Mesendoderm (in vitro differentiated cells): ENCODE measurements around the gene DUS4L.

Experiments used
- DNase-seq: peaks from one replicate; pipeline ENCODE4 v3.0.0; 2013
- H2AK5ac ChIP-seq: 2 replicates; pipeline ENCODE4 v1.6.1; 2013; ENCODE audit warnings: low read length, inconsistent platforms
- H2BK120ac ChIP-seq: 2 replicates; pipeline ENCODE4 v1.6.1; 2013; ENCODE audit warnings: low read depth, mild to moderate bottlenecking, low read length, moderate library complexity, mixed read lengths
- H2BK15ac ChIP-seq: replicated peaks from 2 replicates; pipeline ENCODE4 v1.6.1; 2013; ENCODE audit warnings: low read depth, mild to moderate bottlenecking, moderate library complexity
- H2BK5ac ChIP-seq: 2 replicates; pipeline ENCODE4 v1.6.1; 2013; ENCODE audit warnings: low read length, inconsistent platforms
- H3K18ac ChIP-seq: 2 replicates; pipeline ENCODE4 v1.6.1; 2013; ENCODE audit warnings: mild to moderate bottlenecking, low read length, mixed read lengths
- H3K23ac ChIP-seq: one replicate; pipeline ENCODE4 v1.6.1; 2013; ENCODE audit warnings: low read length
- H3K27ac ChIP-seq: 2 replicates; pipeline ENCODE4 v1.5.1; 2013; ENCODE audit warnings: low read depth, mild to moderate bottlenecking, inconsistent platforms, low read length, moderate library complexity
- H3K27me3 ChIP-seq: 2 replicates; pipeline ENCODE4 v1.6.1; 2013; ENCODE audit warnings: low read length, control low read depth, mild to moderate bottlenecking, inconsistent platforms; ENCODE audit not compliant: insufficient read depth, poor library complexity
- H3K36me3 ChIP-seq: 2 replicates; pipeline ENCODE4 v1.6.1; 2013; ENCODE audit warnings: low read length, inconsistent platforms; ENCODE audit not compliant: control insufficient read depth, insufficient read depth
- H3K4ac ChIP-seq: one replicate; pipeline ENCODE4 v1.6.1; 2013; ENCODE audit warnings: low read depth, mild to moderate bottlenecking, low read length, moderate library complexity
- H3K4me1 ChIP-seq: 2 replicates; pipeline ENCODE4 v1.6.1; 2013; ENCODE audit warnings: low read depth, low read length, inconsistent platforms; ENCODE audit not compliant: control insufficient read depth
- H3K4me2 ChIP-seq: 2 replicates; pipeline ENCODE4 v1.6.1; 2013; ENCODE audit warnings: low read length
- H3K4me3 ChIP-seq: 2 replicates; pipeline ENCODE4 v1.5.1; 2013; ENCODE audit warnings: mild to moderate bottlenecking, low read length
- H3K56ac ChIP-seq: one replicate; pipeline ENCODE4 v1.6.1; 2013; ENCODE audit warnings: low read length
- H3K79me1 ChIP-seq: 2 replicates; pipeline ENCODE4 v1.6.1; 2013; ENCODE audit warnings: low read length, inconsistent platforms
- H3K79me2 ChIP-seq: 2 replicates; pipeline ENCODE4 v1.6.1; 2013; ENCODE audit warnings: mild to moderate bottlenecking, low read length; ENCODE audit not compliant: control insufficient read depth, insufficient read depth
- H3K9ac ChIP-seq: 2 replicates; pipeline ENCODE4 v1.6.1; 2013; ENCODE audit warnings: low read length, inconsistent platforms
- H4K5ac ChIP-seq: one replicate; pipeline ENCODE4 v1.6.1; 2013; ENCODE audit warnings: low read length
- H4K8ac ChIP-seq: one replicate; pipeline ENCODE4 v1.6.1; 2013; ENCODE audit warnings: low read depth, mild to moderate bottlenecking, control low read depth, low read length, moderate library complexity
- WGBS: extraction: QIAGEN DNeasy Blood & Tissue Kit; methylation state at CpG from one replicate; pipeline ENCODE4 v1.1.7; 2013; ENCODE audit warnings: low lambda C conversion rate, missing lambda C conversion rate; ENCODE audit not compliant: insufficient coverage; ENCODE audit errors: extremely low coverage; 5-methylcytosine and 5-hydroxymethylcytosine counted together

Gene DUS4L

GRCh38 chr7:107581387-107582013 lies 17.7 kb downstream of the DUS4L start:
- Histone ChIP-seq H3K27ac (no peak overlapping the region), H3K4me2 (no peak overlapping the region), H3K79me1 (no peaks in the 10 kb centered on the region), H4K8ac (no peak overlapping the region), H3K18ac (no peak overlapping the region), H3K9ac (no peak overlapping the region), H3K4ac (no peak overlapping the region), H3K56ac (no peak overlapping the region), H3K79me2 (no peaks in the 10 kb centered on the region), H2AK5ac (no peak overlapping the region), H4K5ac (no peak overlapping the region), H3K23ac (no peak overlapping the region), H2BK5ac (no peak overlapping the region), H3K4me3 (no peak overlapping the region), H2BK15ac (no peak overlapping the region), H2BK120ac (no peak overlapping the region), H3K27me3 (no peaks in the 10 kb centered on the region), H3K36me3 (no peaks in the 10 kb centered on the region), H3K4me1 (no peaks in the 10 kb centered on the region)
- no CpG with 5 or more reads among the region's 5 CpGs for WGBS
- DNase-seq, result no peak

DNA sequence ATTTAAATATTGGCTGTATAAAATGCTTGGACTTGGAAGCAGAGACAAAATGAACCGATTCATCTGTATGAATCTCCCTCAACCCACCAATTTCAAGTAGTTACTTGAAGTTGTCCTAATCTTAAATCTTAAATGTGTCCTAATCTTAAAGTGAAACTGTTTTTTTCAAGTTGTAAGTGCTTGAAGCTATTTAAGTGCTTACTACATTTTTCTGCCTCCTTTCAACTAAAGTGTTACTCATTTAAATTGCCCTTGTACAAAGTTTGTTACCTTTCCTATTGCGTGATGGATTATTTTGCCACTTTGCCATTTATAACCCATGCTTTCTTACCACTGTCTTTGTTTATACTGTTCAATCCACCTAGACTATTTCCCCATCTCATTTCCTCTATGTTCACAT lies 19.1 kb downstream of the DUS4L start:
- Histone ChIP-seq H2BK15ac (no peak overlapping the region), H3K9ac (no peak overlapping the region), H3K36me3 (no peaks in the 10 kb centered on the region), H3K4me1 (no peaks in the 10 kb centered on the region), H4K5ac (no peak overlapping the region), H3K56ac (no peak overlapping the region), H3K27me3 (no peaks in the 10 kb centered on the region), H3K23ac (no peak overlapping the region), H3K4me3 (no peak overlapping the region), H4K8ac (no peak overlapping the region), H2BK5ac (no peak overlapping the region), H3K79me1 (no peaks in the 10 kb centered on the region), H2AK5ac (no peak overlapping the region), H3K18ac (no peak overlapping the region), H3K27ac (no peak overlapping the region), H2BK120ac (no peak overlapping the region), H3K79me2 (no peaks in the 10 kb centered on the region), H3K4me2 (no peak overlapping the region), H3K4ac (no peak overlapping the region)
- WGBS, result no CpG with 5 or more reads among the region's 2 CpGs
- DNase-seq, result no peak

- WGBS, result 100% methylated on average over 1 of the region's 2 CpGs
- Histone ChIP-seq H3K23ac (no peak overlapping the region), H3K27me3 (no peaks in the 10 kb centered on the region)
Measured at GRCh38 chr7:107584716-107585115, 20.9 kb downstream of the DUS4L start.

GRCh38 chr7:107588529-107589130 lies 24.9 kb downstream of the DUS4L start:
- H2AK5ac ChIP-seq, result no peak overlapping the region
- H3K36me3 ChIP-seq, result no peaks in the 10 kb centered on the region
- H3K27me3 ChIP-seq, result no peaks in the 10 kb centered on the region
- WGBS, result no CpG with 5 or more reads among the region's 5 CpGs
- DNase-seq, result no peak
- no peaks in the 10 kb centered on the region for H3K79me2 ChIP-seq
- H3K56ac ChIP-seq, result no peak overlapping the region
- no peak overlapping the region for H2BK5ac ChIP-seq
- H3K18ac ChIP-seq, result no peak overlapping the region
- no peak overlapping the region for H2BK120ac ChIP-seq
- H3K4ac ChIP-seq, result no peak overlapping the region
- H3K27ac ChIP-seq, result no peak overlapping the region
- H3K4me2 ChIP-seq, result no peak overlapping the region
- no peak overlapping the region for H3K9ac ChIP-seq
- H4K5ac ChIP-seq, result no peak overlapping the region
- H3K4me3 ChIP-seq, result no peak overlapping the region
- H3K4me1 ChIP-seq, result no peaks in the 10 kb centered on the region
- H3K79me1 ChIP-seq, result no peaks in the 10 kb centered on the region
- H4K8ac ChIP-seq, result no peak overlapping the region
- H2BK15ac ChIP-seq, result no peak overlapping the region
- H3K23ac ChIP-seq, result no peak overlapping the region

More at GRCh38 chr7:107584716-107585115, 20.9 kb downstream of the DUS4L start:
- no peak overlapping the region for H3K4me3 ChIP-seq
- no peak overlapping the region for H2BK5ac ChIP-seq
- no peak overlapping the region for H2BK15ac ChIP-seq
- H3K79me1 ChIP-seq, result no peaks in the 10 kb centered on the region
- no peak overlapping the region for H4K8ac ChIP-seq
- H4K5ac ChIP-seq, result no peak overlapping the region
- H3K4ac ChIP-seq, result no peak overlapping the region
- H3K18ac ChIP-seq, result no peak overlapping the region
- no peak overlapping the region for H2BK120ac ChIP-seq
- no peak for DNase-seq
- H3K56ac ChIP-seq, result no peak overlapping the region
- H3K4me2 ChIP-seq, result no peak overlapping the region
- no peaks in the 10 kb centered on the region for H3K79me2 ChIP-seq
- H3K4me1 ChIP-seq, result no peaks in the 10 kb centered on the region
- H3K36me3 ChIP-seq, result no peaks in the 10 kb centered on the region
- no peak overlapping the region for H2AK5ac ChIP-seq
- no peak overlapping the region for H3K9ac ChIP-seq
- H3K27ac ChIP-seq, result no peak overlapping the region

GRCh38 chr7:107591421-107591820 lies 27.6 kb downstream of the DUS4L start:
- H3K18ac ChIP-seq, result no peak overlapping the region
- H3K4me1 ChIP-seq, result no peaks in the 10 kb centered on the region
- H3K4me3 ChIP-seq, result no peak overlapping the region
- no peaks in the 10 kb centered on the region for H3K79me1 ChIP-seq
- no peak overlapping the region for H2BK15ac ChIP-seq
- no peak for DNase-seq
- no peak overlapping the region for H3K4me2 ChIP-seq
- no peak overlapping the region for H3K23ac ChIP-seq
- H2AK5ac ChIP-seq, result no peak overlapping the region
- no CpG with 5 or more reads among the region's 3 CpGs for WGBS
- H2BK120ac ChIP-seq, result no peak overlapping the region
- no peak overlapping the region for H3K4ac ChIP-seq
- H3K36me3 ChIP-seq, result no peaks in the 10 kb centered on the region
- no peak overlapping the region for H3K9ac ChIP-seq
- no peaks in the 10 kb centered on the region for H3K79me2 ChIP-seq
- no peak overlapping the region for H3K56ac ChIP-seq
- no peak overlapping the region for H2BK5ac ChIP-seq
- no peak overlapping the region for H4K5ac ChIP-seq
- no peak overlapping the region for H3K27ac ChIP-seq
- H4K8ac ChIP-seq, result no peak overlapping the region
- H3K27me3 ChIP-seq, result no peaks in the 10 kb centered on the region
